ENCODE results near the gene C20orf202.

The C20orf202 gene

GRCh38 chr20:1184638-1185315 is 18.5 kb upstream of the C20orf202 start, which contains the start of gene TMEM74B:
Gene TMEM74B (minus strand): TSS chr20:1184981. CDS start chr20:1183801, 1,180 bp downstream.
- DNase-seq (ENCODE audit: low spot score): peak; percentile 26

- DNase-seq (ENCODE audit: low spot score): peak; percentile 21
Observed at GRCh38 chr20:1185316-1185741, 17.9 kb upstream of the C20orf202 start.

GRCh38 chr20:1185790-1186334 is 17.4 kb upstream of the C20orf202 start:
- DNase-seq (ENCODE audit: low spot score): peak; percentile 69

- DNase-seq (ENCODE audit: low spot score): no peak
Observed at GRCh38 chr20:1186367-1186991, 16.8 kb upstream of the C20orf202 start.

GRCh38 chr20:1187605-1188171 is 15.6 kb upstream of the C20orf202 start:
- no peak for DNase-seq (ENCODE audit: low spot score)

- DNase-seq (ENCODE audit: low spot score): no peak
Observed at GRCh38 chr20:1188347-1188746, 14.9 kb upstream of the C20orf202 start.

- DNase-seq (ENCODE audit: low spot score): no peak
Observed at GRCh38 chr20:1189827-1190226, 13.4 kb upstream of the C20orf202 start.

- no peak for DNase-seq (ENCODE audit: low spot score)
Observed at GRCh38 chr20:1190847-1191246, 12.4 kb upstream of the C20orf202 start.

GRCh38 chr20:1191299-1191698 is 12.0 kb upstream of the C20orf202 start:
- DNase-seq (ENCODE audit: low spot score): no peak

GRCh38 chr20:1195226-1195625 is 8.0 kb upstream of the C20orf202 start:
- DNase-seq (ENCODE audit: low spot score): no peak

- DNase-seq (ENCODE audit: low spot score): no peak
Observed at GRCh38 chr20:1196634-1197033, 6.6 kb upstream of the C20orf202 start.

- no peak for DNase-seq (ENCODE audit: low spot score)
Observed at GRCh38 chr20:1197801-1198200, 5.5 kb upstream of the C20orf202 start.

- DNase-seq (ENCODE audit: low spot score): no peak
Observed at GRCh38 chr20:1198751-1199150, 4.5 kb upstream of the C20orf202 start.

GRCh38 chr20:1199212-1199873 is 3.9 kb upstream of the C20orf202 start:
- DNase-seq (ENCODE audit: low spot score): no peak

- no peak for DNase-seq (ENCODE audit: low spot score)
Observed at GRCh38 chr20:1199964-1200363, 3.3 kb upstream of the C20orf202 start.

GRCh38 chr20:1203630-1204029 is 376 bp downstream of the C20orf202 start:
- no peak for DNase-seq (ENCODE audit: low spot score)

GRCh38 chr20:1204113-1204512 is 859 bp downstream of the C20orf202 start:
- no peak for DNase-seq (ENCODE audit: low spot score)

- no peak for DNase-seq (ENCODE audit: low spot score)
Observed at GRCh38 chr20:1204576-1204975, 1.3 kb downstream of the C20orf202 start.

GRCh38 chr20:1205802-1206201 is 2.5 kb downstream of the C20orf202 start:
- DNase-seq (ENCODE audit: low spot score): no peak

GRCh38 chr20:1206366-1207148 is 3.3 kb downstream of the C20orf202 start:
- no peak for DNase-seq (ENCODE audit: low spot score)

- no peak for DNase-seq (ENCODE audit: low spot score)
Observed at GRCh38 chr20:1207293-1207878, 4.1 kb downstream of the C20orf202 start.

Measured in germinal center (tissue), 1 donor.